ENCODE data around the gene PROZ. TPM values are rescaled to one million over a fixed set of nuclear protein-coding genes. Genes with fewer than 3 reads are reported as not detected.

The PROZ gene
- total and polyA plus RNA-seq, 2 of the 13 experiments (the other 11 are each of a cell fraction or from before 2014, with no cell fraction given) = 5.6 to 22.5 TPM

GRCh38 chr13:113119822-113120189, 38.6 kb upstream of the PROZ start:
- CTCF ChIA-PET (ENCODE audit: low intra/inter-chr PET ratio, low total read pairs) = no interaction called here
- no peak overlapping the region for H3K9ac ChIP-seq (ENCODE audit: insufficient read depth, low read depth, low read length)
- H3K27ac ChIP-seq (ENCODE audit: extremely low read length, insufficient read depth, low read length) = no peak overlapping the region
- DNase-seq (ENCODE audit: low spot score) = no peak
- H3K4me2 ChIP-seq (ENCODE audit: low read depth, low read length) = no peak overlapping the region
- no TSS peak for BruUV-seq (replicated peaks)
- no peak for FAIRE-seq
- H3K36me3 ChIP-seq (replicated peaks in 1 of 2; ENCODE audit: control insufficient read depth in 1 of 2, insufficient read depth in 2 of 2, low read length in 2 of 2) = peaks cover 0 to 2% of the 10 kb centered on the region in 2 experiments; a peak in 2 of 5 replicates
- no peak overlapping the region for H2AFZ ChIP-seq (ENCODE audit: low read length)
- POLR2A ChIA-PET = no interaction called here
- H3K4me3 ChIP-seq (replicated peaks in 1 of 3; ENCODE audit: insufficient read depth in 1 of 3, low read depth in 2 of 3, low read length in 3 of 3) = no peak overlapping the region
- no peaks in the 10 kb centered on the region; a peak in 1 of 5 replicates for H3K27me3 ChIP-seq (ENCODE audit: control insufficient read depth in 1 of 2, insufficient read depth in 2 of 2, low read length in 2 of 2)
- H3K9me3 ChIP-seq (ENCODE audit: low read length) = no peaks in the 10 kb centered on the region
- H3K79me2 ChIP-seq (ENCODE audit: insufficient read depth, low read length) = peaks cover 22% of the 10 kb centered on the region
- no peak for TF ChIP-seq AGO2 (optimal IDR thresholded peaks at IDR 0.05; ENCODE audit: low read depth, low read length)
- TF ChIP-seq MTF1 (CRISPR knock-in tag; IDR thresholded peaks at IDR 0.05) = no peak
- no peak for TF ChIP-seq HNF4A (CRISPR knock-in tag; IDR thresholded peaks at IDR 0.05)
- TF ChIP-seq ZNF576 (CRISPR knock-in tag; IDR thresholded peaks at IDR 0.05) = no peak
- no peak for TF ChIP-seq ZHX1 (CRISPR knock-in tag; IDR thresholded peaks at IDR 0.05; ENCODE audit: low read depth)
- no peak for TF ChIP-seq ZNF513 (CRISPR knock-in tag; conservative IDR thresholded peaks at IDR 0.05)
- no peak for TF ChIP-seq ZNF124 (CRISPR knock-in tag; IDR thresholded peaks at IDR 0.05)
- no peak for TF ChIP-seq ZNF691 (CRISPR knock-in tag; IDR thresholded peaks at IDR 0.05; ENCODE audit: borderline replicate concordance, low read depth)
- no peak for TF ChIP-seq CEBPB (IDR thresholded peaks at IDR 0.05; ENCODE audit: borderline replicate concordance, low read depth, low read length)
- no peak for TF ChIP-seq DNMT1 (CRISPR knock-in tag; IDR thresholded peaks at IDR 0.05)
- TF ChIP-seq MXD3 (CRISPR knock-in tag; IDR thresholded peaks at IDR 0.05) = no peak
- no peak for TF ChIP-seq RNF2 (conservative IDR thresholded peaks at IDR 0.05; ENCODE audit: low read depth)
- TF ChIP-seq ARNT2 (CRISPR knock-in tag; IDR thresholded peaks at IDR 0.05; ENCODE audit: low read depth) = no peak
- no peak for TF ChIP-seq UBTF (CRISPR knock-in tag; IDR thresholded peaks at IDR 0.05)
- no peak for TF ChIP-seq MTF2 (CRISPR knock-in tag; IDR thresholded peaks at IDR 0.05; ENCODE audit: borderline replicate concordance)
- no peak for TF ChIP-seq HMG20B (CRISPR knock-in tag; conservative IDR thresholded peaks at IDR 0.05)
- no peak for TF ChIP-seq PHB2 (IDR thresholded peaks at IDR 0.05; ENCODE audit: partially characterized antibody)
- no peak for TF ChIP-seq NCOA5 (CRISPR knock-in tag; IDR thresholded peaks at IDR 0.05)
- in situ Hi-C loops (cut with HindIII; ENCODE audit: extremely low pct_ligation_motif_present, low pct_unique_long_range_greater_than_20kb) (loop anchor here (5.0 kb wide), 1 partner anchor 83 kb away; no protein-coding TSS in a partner anchor), intact Hi-C loops (cut with micrococcal nuclease; ENCODE audit: unreplicated experiment) (loop anchor here (5.0 kb wide), 2 partner anchors 62 to 178 kb away; no protein-coding TSS in a partner anchor)
- H4K20me1 ChIP-seq (ENCODE audit: insufficient read depth, low read length) = peaks cover 4% of the 10 kb centered on the region; the same call in 1 of the 2 replicates
- H3K4me1 ChIP-seq (ENCODE audit: insufficient read depth, low read length) = peaks cover 18% of the 10 kb centered on the region
- WGBS (ENCODE audit: low lambda C conversion rate) = 97% methylated on average over 7 of the region's 7 CpGs
- no peak for ATAC-seq

Data from HepG2 (cell line).